HL-60 (cell line): ENCODE measurements around the gene PHKG2.

ENCODE experiments used
- CTCF ChIP-seq: IDR thresholded peaks from one replicate; pipeline ENCODE4 v1.5.1; 2011; ENCODE audit warnings: low read length, control low read depth, inconsistent platforms; ENCODE audit not compliant: insufficient read depth
- GABPA ChIP-seq: IDR thresholded peaks from 2 replicates; pipeline ENCODE4 v1.6.1; 2012; ENCODE audit warnings: low read depth
- POLR2AphosphoS5 ChIP-seq: IDR thresholded peaks from 2 replicates; pipeline ENCODE4 v1.6.1; 2012; ENCODE audit warnings: low read depth
- REST ChIP-seq: IDR thresholded peaks from 2 replicates; pipeline ENCODE4 v1.6.1; 2012; ENCODE audit warnings: low read depth; ENCODE audit not compliant: insufficient replicate concordance
- SPI1 ChIP-seq: IDR thresholded peaks from 2 replicates; pipeline ENCODE4 v1.6.1; 2012; ENCODE audit warnings: low read depth, mild to moderate bottlenecking, borderline replicate concordance

GRCh38 chr16:30755955-30756780 lies 7.9 kb downstream of the PHKG2 start:
- TF ChIP-seq CTCF (no peak), POLR2AphosphoS5 (no peak; the same call in 1 of the 2 replicates), GABPA (no peak), SPI1 (no peak), REST (no peak)
